Osteocyte (in vitro differentiated cells): ENCODE data around the gene ODC1. TPM values are rescaled to one million over a fixed set of nuclear protein-coding genes. Genes with fewer than 3 reads are reported as not detected.

Experiments used
- DNase-seq: peaks from one replicate; pipeline ENCODE4 v3.0.0; 2021; ENCODE audit warnings: mixed read lengths; ENCODE audit not compliant: unreplicated experiment; ENCODE audit errors: extremely low spot score
- H3K27ac Mint-ChIP-seq: one replicate; pipeline ENCODE4 v1.8.0; 2021; ENCODE audit warnings: mild to moderate bottlenecking, mixed read lengths; ENCODE audit not compliant: unreplicated experiment
- H3K27me3 Mint-ChIP-seq: one replicate; pipeline ENCODE4 v1.8.0; 2021; ENCODE audit warnings: mixed read lengths; ENCODE audit not compliant: unreplicated experiment
- H3K36me3 Mint-ChIP-seq: one replicate; pipeline ENCODE4 v1.8.0; 2021; ENCODE audit warnings: mixed read lengths; ENCODE audit not compliant: unreplicated experiment
- H3K4me1 Mint-ChIP-seq: one replicate; pipeline ENCODE4 v1.8.0; 2021; ENCODE audit warnings: mixed read lengths; ENCODE audit not compliant: unreplicated experiment
- H3K4me3 Mint-ChIP-seq: one replicate; pipeline ENCODE4 v1.8.0; 2021; ENCODE audit warnings: mild to moderate bottlenecking, moderate library complexity, mixed read lengths; ENCODE audit not compliant: unreplicated experiment
- H3K9me3 Mint-ChIP-seq: one replicate; pipeline ENCODE4 v1.8.0; 2021; ENCODE audit warnings: mixed read lengths; ENCODE audit not compliant: unreplicated experiment
- CTCF ChIP-seq: fragments of 200-600 bp; sonication (generic); IDR thresholded peaks from 2 replicates; pipeline ENCODE4 v1.5.0; 2021; ENCODE audit warnings: antibody characterized with exemption, mild to moderate bottlenecking, moderate library complexity
- total RNA-seq: library from RNA; stranded (reverse); gene quantifications from 2 replicates; pipeline ENCODE4 v1.2.1, GENCODE V29; 2021

Gene ODC1
- total RNA-seq, 1 donor from 2014 or later: 44.8 TPM

- no peak for DNase-seq
- Mint-ChIP-seq H3K36me3 (peaks cover 4% of the 10 kb centered on the region), H3K4me1 (peaks cover 25% of the 10 kb centered on the region), H3K27me3 (no peaks in the 10 kb centered on the region), H3K4me3 (no peak overlapping the region), H3K27ac (no peak overlapping the region), H3K9me3 (no peaks in the 10 kb centered on the region)
- TF ChIP-seq CTCF: no peak
Observed at GRCh38 chr2:10428924-10429323, 19.2 kb downstream of the ODC1 start.

- H3K27ac Mint-ChIP-seq: no peak overlapping the region
- DNase-seq: no peak
- H3K36me3 Mint-ChIP-seq: peaks cover 4% of the 10 kb centered on the region
- TF ChIP-seq CTCF: no peak
- peaks cover 28% of the 10 kb centered on the region for H3K4me1 Mint-ChIP-seq
- H3K9me3 Mint-ChIP-seq: no peaks in the 10 kb centered on the region
- H3K27me3 Mint-ChIP-seq: no peaks in the 10 kb centered on the region
- H3K4me3 Mint-ChIP-seq: no peak overlapping the region
Observed at GRCh38 chr2:10428355-10428754, 19.8 kb downstream of the ODC1 start.

- no peaks in the 10 kb centered on the region for H3K27me3 Mint-ChIP-seq
Observed at GRCh38 chr2:10427618-10427949, 20.5 kb downstream of the ODC1 start.

GRCh38 chr2:10426726-10427617 lies 21.2 kb downstream of the ODC1 start:
- no peak overlapping the region for H3K4me3 Mint-ChIP-seq
- H3K27ac Mint-ChIP-seq: no peak overlapping the region

More at GRCh38 chr2:10427618-10427949, 20.5 kb downstream of the ODC1 start:
- no peak for DNase-seq
- Mint-ChIP-seq H3K4me1 (peaks cover 25% of the 10 kb centered on the region), H3K4me3 (no peak overlapping the region), H3K9me3 (no peaks in the 10 kb centered on the region), H3K36me3 (peaks cover 4% of the 10 kb centered on the region), H3K27ac (no peak overlapping the region)
- TF ChIP-seq CTCF: no peak

More at GRCh38 chr2:10426726-10427617, 21.2 kb downstream of the ODC1 start:
- Mint-ChIP-seq H3K9me3 (no peaks in the 10 kb centered on the region), H3K27me3 (no peaks in the 10 kb centered on the region), H3K36me3 (peaks cover 4% of the 10 kb centered on the region), H3K4me1 (peaks cover 21% of the 10 kb centered on the region)
- DNase-seq: no peak
- no peak for TF ChIP-seq CTCF
